H1 (cell line): ENCODE results near the gene TGM3. TPM values are rescaled to one million over a fixed set of nuclear protein-coding genes. Genes with fewer than 3 reads are reported as not detected.

ENCODE experiments used
- CTCF ChIA-PET: fragments of 300-600 bp; sonication (Branson Sonifier 250); formaldehyde crosslinking; loops from one replicate; lab custom pipeline; 2021; ENCODE audit not compliant: partially characterized antibody; lab: Charles Lee
- POLR2A ChIA-PET: fragments of 300-600 bp; sonication (Branson Sonifier 250); formaldehyde crosslinking; loops from one replicate; lab custom pipeline; 2021; ENCODE audit warnings: inconsistent platforms; ENCODE audit not compliant: partially characterized antibody; lab: Charles Lee
- DNase-seq, 2 experiments: peaks; one replicate each; pipeline versions ENCODE4 v3.0.0 to v3.0.0-alpha.2; 2010 to 2022; ENCODE audit warnings: low spot score in 2 of 2, low read depth in 1 of 2, mixed read lengths in 1 of 2
- FAIRE-seq: peaks from 2 replicates; lab custom pipeline; 2011; peaks lifted over from hg19 to GRCh38; lab: Jason Lieb, UNC
- H2AFZ ChIP-seq: 2 replicates; pipeline ENCODE4 v1.8.1; 2012; ENCODE audit warnings: low read length, inconsistent platforms
- H2AK5ac ChIP-seq: 2 replicates; pipeline ENCODE4 v1.6.1; 2013; ENCODE audit warnings: low read depth, low read length
- H2BK120ac ChIP-seq: replicated peaks from 2 replicates; pipeline ENCODE3; 2013; ENCODE audit warnings: low read depth, low read length, inconsistent platforms
- H2BK12ac ChIP-seq: 2 replicates; pipeline ENCODE4 v1.6.1; 2013; ENCODE audit warnings: low read depth, low read length
- H2BK15ac ChIP-seq: 2 replicates; pipeline ENCODE4 v1.6.1; 2013; ENCODE audit warnings: low read length
- H2BK20ac ChIP-seq: 2 replicates; pipeline ENCODE4 v1.6.1; 2013; ENCODE audit warnings: low read length
- H2BK5ac ChIP-seq: 2 replicates; pipeline ENCODE4 v1.6.1; 2013; ENCODE audit warnings: low read depth, low read length
- H3K14ac ChIP-seq: 2 replicates; pipeline ENCODE4 v1.6.1; 2013; ENCODE audit warnings: inconsistent platforms; ENCODE audit not compliant: insufficient read length
- H3K18ac ChIP-seq: 2 replicates; pipeline ENCODE4 v1.6.1; 2013; ENCODE audit warnings: low read length; ENCODE audit errors: extremely low read depth
- H3K23ac ChIP-seq: 2 replicates; pipeline ENCODE4 v1.6.1; 2013; ENCODE audit warnings: inconsistent platforms; ENCODE audit not compliant: insufficient read length
- H3K23me2 ChIP-seq: 2 replicates; pipeline ENCODE4 v1.6.1; 2013; ENCODE audit warnings: low read depth, low read length
- H3K27ac ChIP-seq: 2 replicates; pipeline ENCODE4 v1.6.1; 2011; ENCODE audit warnings: low read depth, low read length, inconsistent platforms
- H3K27me3 ChIP-seq, 4 experiments: replicated peaks in 1 of 4; 1 replicate in 1 of 4; 2 replicates in 3 of 4; pipeline versions ENCODE4 v1.6.1 to v1.8.1; 2011 to 2013; ENCODE audit warnings: low read length in 3 of 4, mild to moderate bottlenecking in 3 of 4, inconsistent platforms in 2 of 4, mixed read lengths in 2 of 4, moderate library complexity in 1 of 4; ENCODE audit not compliant: control insufficient read depth in 3 of 4, insufficient read depth in 3 of 4; ENCODE audit errors: extremely low read depth in 1 of 4
- H3K36me3 ChIP-seq, 4 experiments: 2 replicates each; pipeline versions ENCODE4 v1.6.1 to v1.8.1; 2011 to 2013; ENCODE audit warnings: mild to moderate bottlenecking in 4 of 4, low read length in 3 of 4, moderate library complexity in 2 of 4, control low read depth in 1 of 4, inconsistent platforms in 1 of 4; ENCODE audit not compliant: insufficient read depth in 4 of 4, control insufficient read depth in 2 of 4
- H3K4ac ChIP-seq: replicated peaks from 2 replicates; pipeline ENCODE3; 2013; ENCODE audit warnings: low read length, low read depth, mixed read lengths, inconsistent platforms; ENCODE audit not compliant: insufficient read length
- H3K4me1 ChIP-seq, 4 experiments: replicated peaks in 1 of 4; 1 replicate in 1 of 4; 2 replicates in 3 of 4; pipeline versions ENCODE4 v1.6.1 to v1.8.1; 2011 to 2013; ENCODE audit warnings: low read length in 3 of 4, inconsistent platforms in 2 of 4, mixed read lengths in 1 of 4; ENCODE audit not compliant: insufficient read depth in 4 of 4, control insufficient read depth in 3 of 4
- H3K4me2 ChIP-seq, 2 experiments: 2 replicates each; pipeline versions ENCODE4 v1.6.1 to v1.8.1; 2011 to 2013; ENCODE audit warnings: low read depth in 2 of 2, low read length in 2 of 2, control low read depth in 1 of 2, inconsistent platforms in 1 of 2, mild to moderate bottlenecking in 1 of 2; ENCODE audit not compliant: insufficient read depth in 1 of 2
- H3K4me3 ChIP-seq, 4 experiments: fragments of 200-600, 300-600 bp in 1 of 4; sonication (generic), shearing (Covaris generic), sonication (Bioruptor Twin) in 1 of 4; 2 replicates each; pipeline versions ENCODE4 v1.5.1 to v1.8.1; 2011 to 2016; ENCODE audit warnings: low read length in 4 of 4, low read depth in 3 of 4, control low read depth in 2 of 4, inconsistent platforms in 2 of 4, mild to moderate bottlenecking in 2 of 4, mixed read lengths in 1 of 4, moderate library complexity in 1 of 4; ENCODE audit not compliant: insufficient read depth in 2 of 4; ENCODE audit errors: extremely low read depth in 1 of 4
- H3K56ac ChIP-seq: replicated peaks from 2 replicates; pipeline ENCODE3; 2013; ENCODE audit warnings: low read depth, mild to moderate bottlenecking, mixed read lengths, low read length, inconsistent platforms; ENCODE audit not compliant: insufficient read length
- H3K79me1 ChIP-seq: 2 replicates; pipeline ENCODE4 v1.6.1; 2013; ENCODE audit warnings: low read depth, low read length, control low read depth
- H3K79me2 ChIP-seq, 2 experiments: 2 replicates each; pipeline versions ENCODE4 v1.6.1 to v1.8.1; 2012 to 2013; ENCODE audit warnings: low read length in 2 of 2, mild to moderate bottlenecking in 2 of 2, inconsistent platforms in 1 of 2; ENCODE audit not compliant: insufficient read depth in 2 of 2, control insufficient read depth in 1 of 2
- H3K9ac ChIP-seq, 4 experiments: replicated peaks in 1 of 4; 1 replicate in 1 of 4; 2 replicates in 3 of 4; pipeline versions ENCODE4 v1.6.1 to v1.8.1; 2011 to 2013; ENCODE audit warnings: low read depth in 3 of 4, low read length in 3 of 4, control low read depth in 2 of 4, mild to moderate bottlenecking in 2 of 4, moderate library complexity in 2 of 4, inconsistent platforms in 1 of 4; ENCODE audit errors: extremely low read depth in 1 of 4
- H3K9me3 ChIP-seq, 2 experiments: 2 replicates each; pipeline versions ENCODE4 v1.6.1 to v1.8.1; 2012 to 2013; ENCODE audit warnings: mild to moderate bottlenecking in 2 of 2, moderate library complexity in 2 of 2, control low read depth in 1 of 2, inconsistent platforms in 1 of 2, low read depth in 1 of 2, low read length in 1 of 2, mixed read lengths in 1 of 2; ENCODE audit not compliant: insufficient read depth in 2 of 2
- H4K20me1 ChIP-seq, 2 experiments: replicated peaks in 1 of 2; 2 replicates each; pipeline versions ENCODE3 to v1.8.1; 2011 to 2013; ENCODE audit warnings: inconsistent platforms in 2 of 2, low read length in 2 of 2, mild to moderate bottlenecking in 1 of 2; ENCODE audit not compliant: insufficient read depth in 2 of 2, control insufficient read depth in 1 of 2
- H4K5ac ChIP-seq: 2 replicates; pipeline ENCODE4 v1.6.1; 2013; ENCODE audit warnings: low read length, low read depth, mixed read lengths, inconsistent platforms; ENCODE audit not compliant: insufficient read length
- H4K8ac ChIP-seq: 2 replicates; pipeline ENCODE4 v1.8.0; 2013; ENCODE audit warnings: mild to moderate bottlenecking, moderate library complexity, low read length, inconsistent platforms; ENCODE audit not compliant: insufficient read depth; ENCODE audit errors: extremely low read depth
- H4K91ac ChIP-seq: replicated peaks from 2 replicates; pipeline ENCODE3; 2013; ENCODE audit warnings: low read length, mixed read lengths, inconsistent platforms; ENCODE audit not compliant: insufficient read length
- EGR1 ChIP-seq: IDR thresholded peaks from 2 replicates; pipeline ENCODE4 v1.6.1; 2011; ENCODE audit warnings: low read depth, low read length, borderline replicate concordance
- GTF2F1 ChIP-seq: IDR thresholded peaks from 2 replicates; pipeline ENCODE4 v1.6.1; 2012; ENCODE audit warnings: low read depth, low read length, improper control_type of control experiment, borderline replicate concordance
- PHF8 ChIP-seq: fragments of 200-600 bp; sonication (generic); conservative IDR thresholded peaks from 2 replicates; pipeline ENCODE4 v1.7.1; 2012; ENCODE audit warnings: low read depth, mild to moderate bottlenecking, inconsistent platforms, low read length, moderate library complexity
- RXRA ChIP-seq: IDR thresholded peaks from 2 replicates; pipeline ENCODE4 v1.6.1; 2011; ENCODE audit warnings: low read depth, mild to moderate bottlenecking, low read length, moderate library complexity; ENCODE audit not compliant: insufficient read depth
- SIN3A ChIP-seq, 2 experiments: IDR thresholded peaks in 1 of 2; conservative IDR thresholded peaks in 1 of 2; 2 replicates each; pipeline ENCODE4 v1.6.1; 2011 to 2012; ENCODE audit warnings: low read length in 2 of 2, improper control_type of control experiment in 1 of 2, low read depth in 1 of 2, mild to moderate bottlenecking in 1 of 2
- SP4 ChIP-seq: IDR thresholded peaks from 2 replicates; pipeline ENCODE4 v1.6.1; 2012; ENCODE audit warnings: low read length, inconsistent platforms
- TCF12 ChIP-seq: IDR thresholded peaks from 2 replicates; pipeline ENCODE4 v1.6.1; 2011; ENCODE audit warnings: low read depth, mild to moderate bottlenecking, low read length
- ZNF274 ChIP-seq: IDR thresholded peaks from 2 replicates; pipeline ENCODE4 v1.7.0; 2012; ENCODE audit warnings: low read length, borderline replicate concordance; ENCODE audit errors: extremely low read depth
- WGBS, 2 experiments: shearing (Covaris generic) in 1 of 2; methylation state at CpG; one replicate each; pipeline versions ENCODE4 v1.1.6 to v1.1.7; 2013 to 2015; ENCODE audit warnings: low lambda C conversion rate in 2 of 2, mixed read lengths in 2 of 2, inconsistent platforms in 1 of 2, low coverage in 1 of 2, missing lambda C conversion rate in 1 of 2; ENCODE audit not compliant: insufficient replicate concordance in 2 of 2, insufficient coverage in 1 of 2, insufficient read length in 1 of 2; ENCODE audit errors: extremely low coverage in 1 of 2, missing lambda C conversion rate in 1 of 2; 5-methylcytosine and 5-hydroxymethylcytosine counted together
- polyA plus RNA-seq, 7 experiments: library from polyadenylated mRNA; depleted of rRNA in 3 of 7; stranded (reverse) in 5 of 7; unstranded in 2 of 7; fragments of >200 nt in 5 of 7; fragments of 200-250 nt in 2 of 7; gene quantifications; 1 replicate in 5 of 7; 2 replicates in 1 of 7; 4 replicates in 1 of 7; pipeline versions ENCODE4 v1.2.1 to v1.2.3, GENCODE V29; 2011 to 2013; ENCODE audit warnings: missing spikeins in 2 of 7, mixed read lengths in 2 of 7
- total RNA-seq: library from RNA; stranded (reverse); fragmentation: NEBNext Ultra II Directional; extraction: Animal tissue kit (Norgen Biotek cat#: 25700); gene quantifications from 2 replicates; pipeline ENCODE4 v1.2.1, GENCODE V29; 2021
- TF ChIP-seq, protein P1 (sequence below), 3 experiments: IDR thresholded peaks; 1 replicate in 2 of 3; 2 replicates in 1 of 3; pipeline versions ENCODE4 v1.5.1 to v1.6.1; 2011; ENCODE audit warnings: low read length in 3 of 3, mild to moderate bottlenecking in 3 of 3, inconsistent platforms in 2 of 3, low read depth in 1 of 3, moderate library complexity in 1 of 3; ENCODE audit not compliant: insufficient read depth in 1 of 3; ENCODE audit errors: control extremely low read depth in 1 of 3
- TF ChIP-seq, protein P2 (sequence below): IDR thresholded peaks from 2 replicates; pipeline ENCODE4 v1.6.1; 2012; ENCODE audit warnings: low read length, inconsistent platforms

Gene TGM3
- total and polyA plus RNA-seq, 2 of the 8 experiments (the other 6 are each of a cell fraction or from before 2014, with no cell fraction given) = 0.12 TPM; not detected in 1

DNA sequence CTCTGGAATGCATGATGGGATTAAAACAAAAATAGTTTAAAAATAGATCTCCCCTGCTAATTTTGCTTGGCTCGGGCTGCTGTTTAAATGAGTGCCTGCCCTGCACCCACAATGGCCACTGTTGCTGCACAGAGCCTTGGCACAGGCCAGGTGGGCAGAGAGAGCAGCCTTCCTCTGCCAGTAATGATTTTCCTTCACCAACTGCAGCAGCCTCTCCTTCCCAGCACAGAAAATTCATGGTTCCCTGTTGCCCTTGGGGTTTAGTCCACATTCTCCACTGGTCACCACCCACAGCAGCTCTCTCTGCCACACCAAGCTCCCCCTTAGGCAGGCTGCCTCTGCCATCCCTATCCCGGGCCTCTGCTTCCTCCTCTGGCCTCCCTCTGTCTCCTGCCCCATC, 30.2 kb downstream of the TGM3 start:
- Histone ChIP-seq H2BK5ac (no peak overlapping the region), H3K27me3 (no peaks in the 10 kb centered on the region), H3K27ac (no peak overlapping the region), H4K91ac (no peak overlapping the region), H2BK20ac (no peak overlapping the region), H2BK15ac (no peak overlapping the region), H3K18ac (no peak overlapping the region), H3K9ac (no peak overlapping the region), H3K23ac (no peak overlapping the region), H4K5ac (no peak overlapping the region), H4K8ac (no peak overlapping the region), H3K4me3 (no peak overlapping the region), H3K9me3 (no peaks in the 10 kb centered on the region), H2AK5ac (no peak overlapping the region), H2BK120ac (no peak overlapping the region), H3K4me1 (peaks cover 0 to 3% (median 0%) of the 10 kb centered on the region in 4 experiments; a peak in 1 of 7 replicates), H3K36me3 (no peaks in the 10 kb centered on the region), H3K23me2 (no peaks in the 10 kb centered on the region), H3K4me2 (no peak overlapping the region), H3K56ac (no peak overlapping the region), H3K79me2 (no peaks in the 10 kb centered on the region), H2BK12ac (no peak overlapping the region), H3K4ac (no peak overlapping the region), H4K20me1 (no peaks in the 10 kb centered on the region), H3K79me1 (no peaks in the 10 kb centered on the region), H3K14ac (no peak overlapping the region), H2AFZ (no peak overlapping the region)
- WGBS, 2 experiments = 83% methylated on average over 2 of the region's 2 CpGs; no CpG with 5 or more reads in 1 of the 2 experiments
- no peak for FAIRE-seq
- ChIA-PET CTCF (interaction anchor here (0.7 kb wide), 2 partner anchors 51 to 287 kb away, joined by 3 to 4 read pairs; no protein-coding TSS in a partner anchor), POLR2A (no interaction called here)
- no peak for DNase-seq
- TF ChIP-seq, protein P1, sequence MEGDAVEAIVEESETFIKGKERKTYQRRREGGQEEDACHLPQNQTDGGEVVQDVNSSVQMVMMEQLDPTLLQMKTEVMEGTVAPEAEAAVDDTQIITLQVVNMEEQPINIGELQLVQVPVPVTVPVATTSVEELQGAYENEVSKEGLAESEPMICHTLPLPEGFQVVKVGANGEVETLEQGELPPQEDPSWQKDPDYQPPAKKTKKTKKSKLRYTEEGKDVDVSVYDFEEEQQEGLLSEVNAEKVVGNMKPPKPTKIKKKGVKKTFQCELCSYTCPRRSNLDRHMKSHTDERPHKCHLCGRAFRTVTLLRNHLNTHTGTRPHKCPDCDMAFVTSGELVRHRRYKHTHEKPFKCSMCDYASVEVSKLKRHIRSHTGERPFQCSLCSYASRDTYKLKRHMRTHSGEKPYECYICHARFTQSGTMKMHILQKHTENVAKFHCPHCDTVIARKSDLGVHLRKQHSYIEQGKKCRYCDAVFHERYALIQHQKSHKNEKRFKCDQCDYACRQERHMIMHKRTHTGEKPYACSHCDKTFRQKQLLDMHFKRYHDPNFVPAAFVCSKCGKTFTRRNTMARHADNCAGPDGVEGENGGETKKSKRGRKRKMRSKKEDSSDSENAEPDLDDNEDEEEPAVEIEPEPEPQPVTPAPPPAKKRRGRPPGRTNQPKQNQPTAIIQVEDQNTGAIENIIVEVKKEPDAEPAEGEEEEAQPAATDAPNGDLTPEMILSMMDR (IDR thresholded peaks at IDR 0.05; ENCODE audit: control extremely low read depth in 1 of 3, insufficient read depth in 1 of 3, low read depth in 1 of 3, low read length in 3 of 3) = no peak
- TF ChIP-seq SP4 (no peak), ZNF274 (no peak), TCF12 (no peak), RXRA (no peak), EGR1 (no peak), SIN3A (conservative IDR thresholded peaks at IDR 0.05 in 1 of 2, IDR thresholded peaks at IDR 0.05 in 1 of 2; ENCODE audit: low read depth in 1 of 2, low read length in 2 of 2) (no peak), GTF2F1 (no peak), PHF8 (no peak)
- TF ChIP-seq, protein P2, sequence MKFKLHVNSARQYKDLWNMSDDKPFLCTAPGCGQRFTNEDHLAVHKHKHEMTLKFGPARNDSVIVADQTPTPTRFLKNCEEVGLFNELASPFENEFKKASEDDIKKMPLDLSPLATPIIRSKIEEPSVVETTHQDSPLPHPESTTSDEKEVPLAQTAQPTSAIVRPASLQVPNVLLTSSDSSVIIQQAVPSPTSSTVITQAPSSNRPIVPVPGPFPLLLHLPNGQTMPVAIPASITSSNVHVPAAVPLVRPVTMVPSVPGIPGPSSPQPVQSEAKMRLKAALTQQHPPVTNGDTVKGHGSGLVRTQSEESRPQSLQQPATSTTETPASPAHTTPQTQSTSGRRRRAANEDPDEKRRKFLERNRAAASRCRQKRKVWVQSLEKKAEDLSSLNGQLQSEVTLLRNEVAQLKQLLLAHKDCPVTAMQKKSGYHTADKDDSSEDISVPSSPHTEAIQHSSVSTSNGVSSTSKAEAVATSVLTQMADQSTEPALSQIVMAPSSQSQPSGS = no peak
